Heart left ventricle (tissue), 13 donors: ENCODE data around the gene NBR1.
"Not testable (repeated sequence)": the region's sequence is repeated elsewhere in the genome, so short reads cannot be mapped to it uniquely, and the experiment has no call there.

Experiments used
- POLR2A ChIP-seq, 2 donors: fragments of 450-650 bp; IDR thresholded peaks; one replicate each; pipeline ENCODE4 v1.6.1; 2017; ENCODE audit warnings: antibody characterized with exemption in 2 of 2, mild to moderate bottlenecking in 2 of 2, moderate library complexity in 2 of 2
- TF ChIP-seq, protein P1 (sequence below), 12 donors: fragments of 200-600 bp; sonication (generic) in 4 of 12; IDR thresholded peaks; one replicate each; pipeline versions ENCODE4 v1.5.0 to v1.8.0; 2018 to 2022; ENCODE audit warnings: antibody characterized with exemption in 12 of 12, mild to moderate bottlenecking in 5 of 12
- donor health status: ischemic (EF 13 %, LVEDD 7.1; RV severe dilation, severe dysfunction).
- donor health status: DM: no; HTN: yes; CAD: no.
- donor health status: DM: no; HTN: no; CAD: no.
- donor health status: ischemic (EF 25% LVEDD 6.9; RV normal size, moderate dysfunction).
- donor health status: ischemic (EF 25% LVEDD 5.7; RV mildly dilated, moderate dysfunction).
- donor health status: ischemic (EF 35%, LVEDD 5.7; RV mildly dilated, moderate dysfunction).
- donor health status: nonischemic (EF 11% LVEDD 7.7; RV severe dilation, severe dysfunction).
- donor health status: DM: yes; HTN: yes; CAD: no.
- donor health status: PGD.
- donor health status: ischemic (EF 29% LVEDD 5.4; RV normal size, mild dysfunction).
- donor health status: nonischemic (EF 23%, LVEDD 6.1; RV moderate dilation, normal function).

- TF ChIP-seq POLR2A (IDR thresholded peaks at IDR 0.05): not testable (repeated sequence)
- TF ChIP-seq, protein P1, sequence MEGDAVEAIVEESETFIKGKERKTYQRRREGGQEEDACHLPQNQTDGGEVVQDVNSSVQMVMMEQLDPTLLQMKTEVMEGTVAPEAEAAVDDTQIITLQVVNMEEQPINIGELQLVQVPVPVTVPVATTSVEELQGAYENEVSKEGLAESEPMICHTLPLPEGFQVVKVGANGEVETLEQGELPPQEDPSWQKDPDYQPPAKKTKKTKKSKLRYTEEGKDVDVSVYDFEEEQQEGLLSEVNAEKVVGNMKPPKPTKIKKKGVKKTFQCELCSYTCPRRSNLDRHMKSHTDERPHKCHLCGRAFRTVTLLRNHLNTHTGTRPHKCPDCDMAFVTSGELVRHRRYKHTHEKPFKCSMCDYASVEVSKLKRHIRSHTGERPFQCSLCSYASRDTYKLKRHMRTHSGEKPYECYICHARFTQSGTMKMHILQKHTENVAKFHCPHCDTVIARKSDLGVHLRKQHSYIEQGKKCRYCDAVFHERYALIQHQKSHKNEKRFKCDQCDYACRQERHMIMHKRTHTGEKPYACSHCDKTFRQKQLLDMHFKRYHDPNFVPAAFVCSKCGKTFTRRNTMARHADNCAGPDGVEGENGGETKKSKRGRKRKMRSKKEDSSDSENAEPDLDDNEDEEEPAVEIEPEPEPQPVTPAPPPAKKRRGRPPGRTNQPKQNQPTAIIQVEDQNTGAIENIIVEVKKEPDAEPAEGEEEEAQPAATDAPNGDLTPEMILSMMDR (IDR thresholded peaks at IDR 0.05): not testable (repeated sequence)
These were observed 32.0 kb downstream of the NBR1 start for GRCh38 chr17:43203013-43203412.
